ENCODE data around the gene ANKAR.

- no peak for TF ChIP-seq GATA2 (IDR thresholded peaks at IDR 0.05; ENCODE audit: low read depth, low read length)
- TF ChIP-seq GATA3 (IDR thresholded peaks at IDR 0.05; ENCODE audit: low read depth, low read length): no peak
Measured at GRCh38 chr2:189709501-189710221, 35.2 kb downstream of the ANKAR start.

Measured in SH-SY5Y (cell line).